ENCODE results near the gene EPS8L3. TPM values are rescaled to one million over a fixed set of nuclear protein-coding genes. Genes with fewer than 3 reads are reported as not detected.

EPS8L3 gene
- total RNA-seq, 4 donors from 2014 or later: not detected

GRCh38 chr1:109786531-109787021 lies 22.9 kb upstream of the EPS8L3 start:
- Histone ChIP-seq H3K27me3 (no peaks in the 10 kb centered on the region), H3K4me1 (peaks cover 27% of the 10 kb centered on the region), H3K4me3 (no peak overlapping the region), H3K36me3 (no peaks in the 10 kb centered on the region), H3K27ac (no peak overlapping the region), H3K9me3 (no peaks in the 10 kb centered on the region)
- 49% methylated on average over 4 of the region's 6 CpGs for WGBS
- peak; percentile 53 to 55 for DNase-seq (ENCODE audit: low spot score in 2 of 2)
- no peak for TF ChIP-seq EP300 (IDR thresholded peaks at IDR 0.05)
- no peak for TF ChIP-seq POLR2AphosphoS5 (IDR thresholded peaks at IDR 0.05)
- TF ChIP-seq CTCF (IDR thresholded peaks at IDR 0.05): no peak
- no peak for TF ChIP-seq POLR2A (IDR thresholded peaks at IDR 0.05)

GRCh38 chr1:109786112-109786480 lies 22.4 kb upstream of the EPS8L3 start:
- H3K27ac ChIP-seq: no peak overlapping the region
- no peak for TF ChIP-seq POLR2AphosphoS5 (IDR thresholded peaks at IDR 0.05)
- no peak for TF ChIP-seq CTCF (IDR thresholded peaks at IDR 0.05)
- no peak for TF ChIP-seq EP300 (IDR thresholded peaks at IDR 0.05)
- no peak for TF ChIP-seq POLR2A (IDR thresholded peaks at IDR 0.05)

GRCh38 chr1:109785446-109786111 lies 21.9 kb upstream of the EPS8L3 start:
- TF ChIP-seq POLR2A (IDR thresholded peaks at IDR 0.05) (no peak), EP300 (IDR thresholded peaks at IDR 0.05) (no peak)
- Histone ChIP-seq H3K9me3 (no peaks in the 10 kb centered on the region), H3K27me3 (no peaks in the 10 kb centered on the region), H3K4me1 (peaks cover 20% of the 10 kb centered on the region), H3K4me3 (no peak overlapping the region), H3K27ac (no peak overlapping the region), H3K36me3 (no peaks in the 10 kb centered on the region)
- WGBS: 94% methylated on average over 4 of the region's 4 CpGs
- DNase-seq (ENCODE audit: low spot score in 2 of 2): peak; percentile 40 to 50

More at GRCh38 chr1:109786112-109786480, 22.4 kb upstream of the EPS8L3 start:
- WGBS: 81% methylated on average over 5 of the region's 5 CpGs
- H3K36me3 ChIP-seq: no peaks in the 10 kb centered on the region
- no peak overlapping the region for H3K4me3 ChIP-seq
- H3K4me1 ChIP-seq: peaks cover 22% of the 10 kb centered on the region
- H3K27me3 ChIP-seq: no peaks in the 10 kb centered on the region
- H3K9me3 ChIP-seq: no peaks in the 10 kb centered on the region
- peak; percentile 30 to 43 for DNase-seq (ENCODE audit: low spot score in 2 of 2)

- DNase-seq (ENCODE audit: low spot score in 2 of 2): peak in 1 of 2 donors; percentile 41
- Histone ChIP-seq H3K4me3 (no peak overlapping the region), H3K36me3 (no peaks in the 10 kb centered on the region), H3K27ac (no peak overlapping the region), H3K4me1 (peaks cover 20% of the 10 kb centered on the region), H3K27me3 (no peaks in the 10 kb centered on the region), H3K9me3 (no peaks in the 10 kb centered on the region)
- WGBS: 81% methylated on average over 5 of the region's 5 CpGs
- no peak for TF ChIP-seq CTCF (IDR thresholded peaks at IDR 0.05)
- TF ChIP-seq EP300 (IDR thresholded peaks at IDR 0.05): no peak
- no peak for TF ChIP-seq POLR2A (IDR thresholded peaks at IDR 0.05)
- TF ChIP-seq POLR2AphosphoS5 (IDR thresholded peaks at IDR 0.05): no peak
Observed at GRCh38 chr1:109784551-109785252, 21.0 kb upstream of the EPS8L3 start.

- Histone ChIP-seq H3K27ac (no peak overlapping the region), H3K27me3 (no peaks in the 10 kb centered on the region), H3K4me3 (no peak overlapping the region), H3K9me3 (no peaks in the 10 kb centered on the region), H3K4me1 (peaks cover 20% of the 10 kb centered on the region), H3K36me3 (no peaks in the 10 kb centered on the region)
- no peak for TF ChIP-seq POLR2A (IDR thresholded peaks at IDR 0.05)
- no peak for TF ChIP-seq EP300 (IDR thresholded peaks at IDR 0.05)
- no peak for TF ChIP-seq POLR2AphosphoS5 (IDR thresholded peaks at IDR 0.05)
- TF ChIP-seq CTCF (IDR thresholded peaks at IDR 0.05): no peak
- DNase-seq (ENCODE audit: low spot score in 2 of 2): peak in 1 of 2 donors; percentile 54
- 26% methylated on average over 7 of the region's 8 CpGs for WGBS
Observed at GRCh38 chr1:109783436-109783835, 19.7 kb upstream of the EPS8L3 start.

Data from suprapubic skin (tissue), 4 donors.